ENCODE data around the gene STAC2. TPM values are rescaled to one million over a fixed set of nuclear protein-coding genes. Genes with fewer than 3 reads are reported as not detected.

STAC2 gene
- total and polyA plus RNA-seq, 2 experiments from 2014 or later, result not detected

GRCh38 chr17:39244600-39245570 lies 19.1 kb upstream of the STAC2 start:
- Histone ChIP-seq H3K36me3 (ENCODE audit: low read depth) (no peaks in the 10 kb centered on the region), H2AFZ (no peak overlapping the region), H3K4me1 (ENCODE audit: insufficient read depth) (no peaks in the 10 kb centered on the region), H3K9me3 (ENCODE audit: low read depth) (no peaks in the 10 kb centered on the region), H3K79me2 (ENCODE audit: insufficient read depth) (no peaks in the 10 kb centered on the region), H3K9ac (no peak overlapping the region), H3K4me3 (no peak overlapping the region), H3K27ac (no peak overlapping the region), H3K9me2 (ENCODE audit: insufficient read depth) (no peaks in the 10 kb centered on the region), H4K20me1 (ENCODE audit: insufficient read depth) (no peaks in the 10 kb centered on the region), H3K27me3 (replicated peaks; ENCODE audit: insufficient read depth) (no peaks in the 10 kb centered on the region), H3K4me2 (ENCODE audit: unreplicated experiment) (no peak overlapping the region), H3F3A (ENCODE audit: insufficient read depth) (peaks cover 6% of the 10 kb centered on the region; the same call in 1 of the 2 replicates)
- 40 to 44% methylated on average over 6 of the region's 6 CpGs for WGBS, 2 experiments (ENCODE audit: low coverage in 1 of 2, low lambda C conversion rate in 2 of 2, missing lambda C conversion rate in 2 of 2)
- DNase-seq, result peak; percentile 78
- in situ Hi-C loops (cut with MboI), result no loop called here
- TF ChIP-seq EZH2phosphoT487 (IDR thresholded peaks at IDR 0.05; ENCODE audit: insufficient read depth, low read depth), result no peak

DNA sequence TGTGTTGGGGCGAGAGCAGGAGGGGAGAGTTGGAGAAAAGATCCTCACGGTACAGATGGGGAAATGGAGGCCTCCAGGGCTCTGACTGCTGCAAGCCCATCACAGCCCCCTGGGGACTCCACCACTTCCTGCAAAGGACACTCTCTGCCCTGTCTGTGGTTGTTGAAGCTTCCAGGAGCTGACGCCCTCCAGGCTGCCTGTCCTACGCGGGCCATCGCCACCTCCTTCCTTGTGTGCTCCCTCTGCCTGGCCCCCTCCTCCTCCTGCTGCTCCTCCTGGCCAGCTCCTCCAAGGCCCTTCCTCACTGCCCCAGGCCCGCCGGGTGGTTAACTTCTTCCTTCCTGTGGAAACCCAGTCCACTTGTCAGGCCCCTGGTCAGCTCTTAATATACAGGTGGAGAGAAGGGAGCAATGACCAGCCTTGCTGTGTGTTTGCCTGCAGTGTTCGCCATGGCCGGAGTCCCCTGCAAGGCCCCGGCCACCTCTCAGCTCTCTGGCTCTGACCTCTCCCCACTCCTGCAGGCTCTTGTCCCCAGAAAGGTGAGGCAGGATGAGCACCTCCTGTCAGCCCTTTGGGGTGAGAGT lies 18.4 kb upstream of the STAC2 start:
- Histone ChIP-seq H3K9me3 (ENCODE audit: low read depth) (no peaks in the 10 kb centered on the region), H4K20me1 (ENCODE audit: insufficient read depth) (no peaks in the 10 kb centered on the region), H3F3A (ENCODE audit: insufficient read depth) (peaks cover 6% of the 10 kb centered on the region; the same call in 1 of the 2 replicates), H2AFZ (no peak overlapping the region), H3K4me1 (ENCODE audit: insufficient read depth) (no peaks in the 10 kb centered on the region), H3K9me2 (ENCODE audit: insufficient read depth) (no peaks in the 10 kb centered on the region), H3K36me3 (ENCODE audit: low read depth) (no peaks in the 10 kb centered on the region), H3K4me2 (ENCODE audit: unreplicated experiment) (no peak overlapping the region), H3K79me2 (ENCODE audit: insufficient read depth) (no peaks in the 10 kb centered on the region), H3K27me3 (replicated peaks; ENCODE audit: insufficient read depth) (no peaks in the 10 kb centered on the region), H3K27ac (no peak overlapping the region), H3K9ac (no peak overlapping the region), H3K4me3 (no peak overlapping the region)
- 46 to 51% methylated on average over 9 to 11 of the region's 11 CpGs for WGBS, 2 experiments (ENCODE audit: low coverage in 1 of 2, low lambda C conversion rate in 2 of 2, missing lambda C conversion rate in 2 of 2)
- in situ Hi-C loops (cut with MboI), result no loop called here
- DNase-seq, result no peak
- TF ChIP-seq EZH2 (IDR thresholded peaks at IDR 0.05; ENCODE audit: insufficient read depth, poor library complexity, severe bottlenecking) (no peak), EZH2phosphoT487 (IDR thresholded peaks at IDR 0.05; ENCODE audit: insufficient read depth, low read depth) (no peak)

GRCh38 chr17:39243155-39243554 lies 17.4 kb upstream of the STAC2 start:
- peaks cover 6% of the 10 kb centered on the region; the same call in 1 of the 2 replicates for H3F3A ChIP-seq (ENCODE audit: insufficient read depth)
- H3K79me2 ChIP-seq (ENCODE audit: insufficient read depth), result no peaks in the 10 kb centered on the region
- DNase-seq, result no peak
- in situ Hi-C loops (cut with MboI), result no loop called here
- H3K9ac ChIP-seq, result no peak overlapping the region
- no peak overlapping the region for H3K4me3 ChIP-seq
- H3K9me3 ChIP-seq (ENCODE audit: low read depth), result no peaks in the 10 kb centered on the region
- no peak overlapping the region for H3K27ac ChIP-seq
- no peaks in the 10 kb centered on the region for H4K20me1 ChIP-seq (ENCODE audit: insufficient read depth)
- no peaks in the 10 kb centered on the region for H3K9me2 ChIP-seq (ENCODE audit: insufficient read depth)
- no peaks in the 10 kb centered on the region for H3K27me3 ChIP-seq (replicated peaks; ENCODE audit: insufficient read depth)
- H3K36me3 ChIP-seq (ENCODE audit: low read depth), result no peaks in the 10 kb centered on the region
- no peaks in the 10 kb centered on the region for H3K4me1 ChIP-seq (ENCODE audit: insufficient read depth)
- 61 to 76% methylated on average over 8 of the region's 8 CpGs for WGBS, 2 experiments (ENCODE audit: low coverage in 1 of 2, low lambda C conversion rate in 2 of 2, missing lambda C conversion rate in 2 of 2)
- no peak overlapping the region for H3K4me2 ChIP-seq (ENCODE audit: unreplicated experiment)
- TF ChIP-seq EZH2phosphoT487 (IDR thresholded peaks at IDR 0.05; ENCODE audit: insufficient read depth, low read depth) (no peak), EZH2 (IDR thresholded peaks at IDR 0.05; ENCODE audit: insufficient read depth, poor library complexity, severe bottlenecking) (no peak)
- H2AFZ ChIP-seq, result no peak overlapping the region

DNA sequence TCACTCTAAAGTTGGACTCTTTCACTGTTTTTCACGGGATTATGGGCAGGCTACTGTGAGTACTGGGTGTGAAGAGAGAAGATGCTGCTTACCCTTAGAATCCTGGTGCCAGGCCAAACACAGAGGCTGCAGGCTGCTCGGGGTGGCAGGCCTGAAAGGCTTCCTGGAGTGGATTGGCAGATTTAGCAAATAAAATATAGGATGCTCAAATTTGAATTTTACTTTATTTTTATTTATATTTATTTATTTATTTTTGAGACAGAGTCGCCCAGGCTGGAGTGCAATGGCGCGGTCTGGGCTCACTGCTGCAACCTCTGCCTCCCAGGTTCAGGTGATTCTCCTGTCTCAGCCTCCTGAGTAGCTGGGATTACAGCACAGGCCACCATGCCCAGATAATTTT lies 14.9 kb upstream of the STAC2 start:
- no peaks in the 10 kb centered on the region for H3K9me2 ChIP-seq (ENCODE audit: insufficient read depth)
- WGBS, 2 experiments (ENCODE audit: low coverage in 1 of 2, low lambda C conversion rate in 2 of 2, missing lambda C conversion rate in 2 of 2), result 68 to 74% methylated on average over 5 of the region's 5 CpGs
- H3K4me3 ChIP-seq, result no peak overlapping the region
- H3K4me2 ChIP-seq (ENCODE audit: unreplicated experiment), result no peak overlapping the region
- H3K9me3 ChIP-seq (ENCODE audit: low read depth), result no peaks in the 10 kb centered on the region
- no peak for DNase-seq
- no peaks in the 10 kb centered on the region for H3K36me3 ChIP-seq (ENCODE audit: low read depth)
- H3K9ac ChIP-seq, result no peak overlapping the region
- no peaks in the 10 kb centered on the region for H3K4me1 ChIP-seq (ENCODE audit: insufficient read depth)
- TF ChIP-seq EZH2phosphoT487 (IDR thresholded peaks at IDR 0.05; ENCODE audit: insufficient read depth, low read depth) (no peak), EZH2 (IDR thresholded peaks at IDR 0.05; ENCODE audit: insufficient read depth, poor library complexity, severe bottlenecking) (no peak)
- H3K27me3 ChIP-seq (replicated peaks; ENCODE audit: insufficient read depth), result no peaks in the 10 kb centered on the region
- peaks cover 6% of the 10 kb centered on the region; the same call in 1 of the 2 replicates for H3F3A ChIP-seq (ENCODE audit: insufficient read depth)
- in situ Hi-C loops (cut with MboI), result no loop called here
- no peaks in the 10 kb centered on the region for H3K79me2 ChIP-seq (ENCODE audit: insufficient read depth)
- H3K27ac ChIP-seq, result no peak overlapping the region
- H4K20me1 ChIP-seq (ENCODE audit: insufficient read depth), result no peaks in the 10 kb centered on the region
- no peak overlapping the region for H2AFZ ChIP-seq

Data from GM23248 (cell line).